Hepatocyte (in vitro differentiated cells): ENCODE results near the gene FNIP2. TPM values are rescaled to one million over a fixed set of nuclear protein-coding genes. Genes with fewer than 3 reads are reported as not detected.
A peak's percentile ranks its signal among the peaks of the same experiment; 100 is the strongest.

Source experiments
- DNase-seq: peaks from one replicate; pipeline ENCODE4 v3.0.0-alpha.2; 2016; ENCODE audit warnings: low spot score
- H2AFZ ChIP-seq: fragments of 200-600 bp; sonication (generic); 2 replicates; pipeline ENCODE4 v1.6.0; 2016; ENCODE audit warnings: antibody characterized with exemption, mild to moderate bottlenecking
- H3K27ac ChIP-seq: fragments of 200-600 bp; sonication (generic); 2 replicates; pipeline ENCODE4 v1.5.1; 2016; ENCODE audit warnings: mild to moderate bottlenecking
- H3K27me3 ChIP-seq: fragments of 200-600 bp; sonication (generic); 2 replicates; pipeline ENCODE4 v1.6.1; 2016
- H3K36me3 ChIP-seq: fragments of 200-600 bp; sonication (generic); replicated peaks from 2 replicates; pipeline ENCODE4 v1.5.1; 2016; ENCODE audit warnings: low read depth; ENCODE audit not compliant: insufficient read depth
- H3K4me1 ChIP-seq: fragments of 200-600 bp; sonication (generic); 2 replicates; pipeline ENCODE4 v1.5.1; 2016; ENCODE audit warnings: mild to moderate bottlenecking, moderate library complexity; ENCODE audit not compliant: insufficient read depth
- H3K4me2 ChIP-seq: fragments of 200-600 bp; sonication (generic); 2 replicates; pipeline ENCODE4 v1.6.0; 2016
- H3K4me3 ChIP-seq: fragments of 200-600 bp; sonication (generic); 2 replicates; pipeline ENCODE4 v1.5.1; 2016; ENCODE audit warnings: mild to moderate bottlenecking
- H3K79me2 ChIP-seq: fragments of 200-600 bp; sonication (generic); 2 replicates; pipeline ENCODE4 v1.6.0; 2017; ENCODE audit warnings: mild to moderate bottlenecking
- H3K9me2 ChIP-seq: fragments of 200-600 bp; sonication (generic); replicated peaks from 2 replicates; pipeline ENCODE4 v1.6.0; 2017; ENCODE audit warnings: mild to moderate bottlenecking; ENCODE audit not compliant: insufficient read depth
- H3K9me3 ChIP-seq: fragments of 200-600 bp; sonication (generic); 2 replicates; pipeline ENCODE4 v1.5.1; 2016; ENCODE audit warnings: low read depth, mild to moderate bottlenecking
- H4K20me1 ChIP-seq: fragments of 200-600 bp; sonication (generic); 2 replicates; pipeline ENCODE4 v1.6.0; 2016; ENCODE audit warnings: mild to moderate bottlenecking; ENCODE audit not compliant: insufficient read depth, poor library complexity, severe bottlenecking
- CTCF ChIP-seq: fragments of 200-600 bp; sonication (generic); IDR thresholded peaks from 2 replicates; pipeline ENCODE4 v1.5.1; 2016; ENCODE audit warnings: antibody characterized with exemption, mild to moderate bottlenecking; ENCODE audit not compliant: poor library complexity
- EZH2 ChIP-seq: fragments of 200-600 bp; sonication (generic); IDR thresholded peaks from 2 replicates; pipeline ENCODE4 v1.6.1; 2016; ENCODE audit warnings: antibody characterized with exemption, mild to moderate bottlenecking, borderline replicate concordance
- EZH2phosphoT487 ChIP-seq: fragments of 200-600 bp; sonication (generic); IDR thresholded peaks from one replicate; pipeline ENCODE4 v1.6.1; 2018; ENCODE audit warnings: antibody characterized with exemption, mild to moderate bottlenecking, low read depth, moderate library complexity; ENCODE audit not compliant: unreplicated experiment, severe bottlenecking
- WGBS: methylation state at CpG from one replicate; pipeline ENCODE4 v1.1.6; 2016; ENCODE audit warnings: low lambda C conversion rate; ENCODE audit errors: missing lambda C conversion rate; 5-methylcytosine and 5-hydroxymethylcytosine counted together
- polyA plus RNA-seq: library from polyadenylated mRNA; unstranded; fragments of >200 nt; fragmentation: Nextera tagmentation; extraction: Ambion mirVana; gene quantifications from 2 replicates; pipeline ENCODE4 v1.2.1, GENCODE V29; 2016
- total RNA-seq: library from RNA; depleted of rRNA; stranded (reverse); fragments of >200 nt; gene quantifications from 2 replicates; pipeline ENCODE4 v1.2.3, GENCODE V29; 2014

The FNIP2 gene
- 53.2 and 61.0 TPM in 2 replicates for total RNA-seq
- 20.8 and 23.4 TPM in 2 replicates for polyA plus RNA-seq

DNA sequence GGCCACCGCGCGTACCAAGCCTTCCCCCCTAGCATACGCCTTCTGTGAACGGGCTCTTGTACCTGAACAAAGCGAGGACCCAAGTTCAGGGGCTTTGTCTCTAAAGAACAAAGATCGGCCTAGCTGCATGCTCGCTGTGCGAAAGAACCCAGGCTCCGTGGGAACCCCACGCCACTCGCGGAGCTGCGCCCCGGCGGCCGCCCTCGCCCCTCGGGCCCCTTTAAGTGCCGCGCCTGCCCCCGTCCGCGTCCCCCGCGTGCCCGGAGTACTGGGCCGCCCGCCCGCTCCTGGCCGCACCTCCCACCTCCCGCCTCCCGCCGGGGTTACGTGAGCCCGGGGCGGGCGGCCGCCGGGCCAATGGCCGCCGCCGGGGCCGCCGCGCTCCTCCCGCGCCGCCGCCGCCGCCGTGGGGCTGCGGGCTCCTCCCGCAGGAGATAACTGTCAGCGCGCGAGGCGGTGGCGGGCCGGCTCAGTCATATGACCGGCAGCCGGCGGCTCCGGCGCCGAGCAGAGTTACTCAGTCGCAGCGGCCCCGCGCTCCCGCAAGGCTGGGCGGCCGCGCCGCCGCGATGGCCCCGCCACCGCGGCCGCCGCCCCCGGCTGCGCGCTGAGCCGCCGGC is at the start of gene FNIP2:
Gene FNIP2 (plus strand): TSS at position 472 of the 620 bp plus-strand sequence. CDS start 187 bp downstream, outside the sequence.
- H3K4me1 ChIP-seq = peaks cover 7% of the 10 kb centered on the region

GRCh38 chr4:158721680-158722079 is 47.1 kb upstream of the FNIP2 start:
- Histone ChIP-seq H3K4me2 (peak overlapping the region; percentile 83), H2AFZ (no peak overlapping the region), H3K36me3 (no peaks in the 10 kb centered on the region), H3K27ac (peak overlapping the region; percentile 44), H3K9me2 (no peaks in the 10 kb centered on the region), H3K4me1 (no peaks in the 10 kb centered on the region), H3K4me3 (peak overlapping the region; percentile 82), H3K79me2 (peaks cover 29% of the 10 kb centered on the region), H3K9me3 (no peaks in the 10 kb centered on the region), H3K27me3 (no peaks in the 10 kb centered on the region), H4K20me1 (no peaks in the 10 kb centered on the region)
- DNase-seq = no peak
- TF ChIP-seq EZH2 (no peak), EZH2phosphoT487 (no peak), CTCF (no peak)
- 100% methylated on average over 1 of the region's 1 CpG for WGBS

More for the DNA sequence above, at the start of gene FNIP2:
- Histone ChIP-seq H3K4me3 (peak within 1 kb of the TSS; percentile 86), H4K20me1 (no peaks in the 10 kb centered on the region), H3K9me2 (no peaks in the 10 kb centered on the region), H3K27ac (peak within 1 kb of the TSS; percentile 94), H2AFZ (peak within 1 kb of the TSS; percentile 89), H3K36me3 (no peaks in the 10 kb centered on the region), H3K79me2 (peaks cover 42% of the 10 kb centered on the region), H3K9me3 (no peaks in the 10 kb centered on the region), H3K4me2 (peak within 1 kb of the TSS; percentile 85), H3K27me3 (no peaks in the 10 kb centered on the region)
- DNase-seq = peak; percentile 91
- TF ChIP-seq CTCF (no peak), EZH2 (no peak), EZH2phosphoT487 (no peak)
- WGBS = under 1% methylated on average over 44 of the region's 88 CpGs

DNA sequence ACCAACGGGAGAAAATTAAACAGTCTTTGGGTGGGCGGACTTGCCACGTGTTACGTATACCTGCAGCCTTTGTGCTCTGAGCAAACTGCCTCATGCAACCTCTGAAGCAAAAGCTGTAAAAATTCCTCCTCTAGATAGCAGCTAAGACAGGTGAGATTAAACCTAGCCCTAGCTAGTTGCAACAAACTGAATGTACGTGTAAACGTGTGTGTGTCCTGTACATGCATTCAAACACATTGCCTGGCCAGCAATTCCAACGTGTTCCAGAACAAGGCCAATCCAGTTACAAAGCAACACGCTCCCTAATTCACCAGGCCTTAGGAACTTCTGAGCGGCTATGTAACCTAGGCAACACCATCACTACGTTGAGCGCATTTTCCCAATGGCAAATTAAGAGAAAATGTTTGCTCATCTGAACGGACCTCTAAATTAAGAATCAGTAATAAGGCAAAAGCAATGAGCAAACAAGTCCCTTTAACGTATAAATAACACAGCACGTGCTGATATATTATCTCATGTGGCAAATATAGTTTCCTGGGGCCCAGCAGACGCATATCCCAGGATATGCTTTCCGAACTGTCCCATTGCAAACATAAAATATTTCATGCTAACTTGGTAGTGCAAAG is 46.4 kb upstream of the FNIP2 start:
- WGBS = 6% methylated on average over 16 of the region's 16 CpGs
- Histone ChIP-seq H3K9me2 (no peaks in the 10 kb centered on the region), H3K27ac (peak overlapping the region; percentile 98), H3K4me1 (no peaks in the 10 kb centered on the region), H3K4me3 (peak overlapping the region; percentile 82), H3K27me3 (no peaks in the 10 kb centered on the region), H3K79me2 (peaks cover 29% of the 10 kb centered on the region), H3K4me2 (peak overlapping the region; percentile 83), H4K20me1 (no peaks in the 10 kb centered on the region), H3K36me3 (no peaks in the 10 kb centered on the region), H2AFZ (peak overlapping the region; percentile 98), H3K9me3 (no peaks in the 10 kb centered on the region)
- peak; percentile 64 for DNase-seq
- no peak for TF ChIP-seq EZH2
- TF ChIP-seq EZH2phosphoT487 = no peak
- TF ChIP-seq CTCF = no peak
